GM23338 (cell line): ENCODE data around the gene LRRC34. TPM values are rescaled to one million over a fixed set of nuclear protein-coding genes. Genes with fewer than 3 reads are reported as not detected.

ENCODE experiments used
- ATAC-seq: fragments of 200-7000 bp; cut with Tn5 transposase; 3 replicates; pipeline ENCODE4 v1.9.1; 2020
- DNase-seq: peaks from one replicate; pipeline ENCODE4 v3.0.0-alpha.2; 2015; ENCODE audit warnings: low spot score
- H2AFZ ChIP-seq: fragments of 200-600 bp; sonication (generic); 2 replicates; pipeline ENCODE4 v1.8.0; 2016; ENCODE audit warnings: antibody characterized with exemption, mild to moderate bottlenecking, moderate library complexity
- H3F3A ChIP-seq: fragments of 200-600 bp; sonication (generic); replicated peaks from 2 replicates; pipeline ENCODE4 v1.8.0; 2017; ENCODE audit warnings: antibody characterized with exemption, mixed run types, low read depth
- H3K27ac ChIP-seq: fragments of 200-600 bp; sonication (generic); 2 replicates; pipeline ENCODE4 v1.6.1; 2016; ENCODE audit warnings: low read depth
- H3K27me3 ChIP-seq: fragments of 200-600 bp; sonication (generic); 2 replicates; pipeline ENCODE4 v1.8.0; 2016; ENCODE audit warnings: mild to moderate bottlenecking, mixed run types, moderate library complexity; ENCODE audit not compliant: insufficient read depth
- H3K36me3 ChIP-seq: fragments of 200-600 bp; sonication (generic); 2 replicates; pipeline ENCODE4 v1.8.0; 2016; ENCODE audit warnings: mild to moderate bottlenecking; ENCODE audit not compliant: insufficient read depth
- H3K4me1 ChIP-seq: fragments of 200-600 bp; sonication (generic); 2 replicates; pipeline ENCODE4 v1.8.0; 2016; ENCODE audit warnings: mild to moderate bottlenecking, moderate library complexity; ENCODE audit not compliant: insufficient read depth
- H3K4me2 ChIP-seq: fragments of 200-600 bp; sonication (generic); 2 replicates; pipeline ENCODE4 v1.7.1; 2017; ENCODE audit warnings: mixed run types
- H3K4me3 ChIP-seq: fragments of 200-600 bp; sonication (generic); 2 replicates; pipeline ENCODE4 v1.6.1; 2016; ENCODE audit warnings: mixed run types
- H3K79me2 ChIP-seq: fragments of 200-600 bp; sonication (generic); replicated peaks from 2 replicates; pipeline ENCODE4 v1.8.0; 2017; ENCODE audit warnings: mild to moderate bottlenecking; ENCODE audit not compliant: insufficient read depth
- H3K9me2 ChIP-seq: fragments of 200-600 bp; sonication (generic); 2 replicates; pipeline ENCODE4 v1.8.0; 2017; ENCODE audit not compliant: insufficient read depth
- H4K20me1 ChIP-seq: fragments of 200-600 bp; sonication (generic); replicated peaks from 2 replicates; pipeline ENCODE4 v1.8.0; 2017; ENCODE audit warnings: mild to moderate bottlenecking; ENCODE audit not compliant: insufficient read depth
- H3K27ac Mint-ChIP-seq: 2 replicates; pipeline ENCODE4 v1.8.0; 2020; ENCODE audit warnings: inconsistent platforms, mild to moderate bottlenecking, moderate library complexity, mixed read lengths
- H3K27me3 Mint-ChIP-seq: 3 replicates; pipeline ENCODE4 v1.8.0; 2022; ENCODE audit warnings: low read depth, mild to moderate bottlenecking, moderate library complexity, mixed read lengths, inconsistent platforms; ENCODE audit not compliant: insufficient read depth, poor library complexity
- H3K36me3 Mint-ChIP-seq: 3 replicates; pipeline ENCODE4 v1.8.0; 2021; ENCODE audit warnings: low read depth, mild to moderate bottlenecking, inconsistent platforms, moderate library complexity, mixed read lengths
- H3K4me1 Mint-ChIP-seq: 3 replicates; pipeline ENCODE4 v1.8.0; 2020; ENCODE audit warnings: mild to moderate bottlenecking, inconsistent platforms, mixed read lengths
- H3K4me3 Mint-ChIP-seq: 3 replicates; pipeline ENCODE4 v1.8.0; 2021; ENCODE audit warnings: moderate library complexity, mild to moderate bottlenecking, inconsistent platforms, mixed read lengths
- H3K9me3 Mint-ChIP-seq: 3 replicates; pipeline ENCODE4 v1.8.0; 2020; ENCODE audit warnings: moderate library complexity, mild to moderate bottlenecking, inconsistent platforms, mixed read lengths
- CREB1 ChIP-seq: fragments of 250-450 bp; sonication (Bioruptor Pico); IDR thresholded peaks from 2 replicates; pipeline ENCODE4 v1.5.0; 2020; ENCODE audit warnings: low read depth, mild to moderate bottlenecking, moderate library complexity
- CTCF ChIP-seq, 2 experiments: fragments of 200-600 bp in 1 of 2; sonication (generic) in 1 of 2; conservative IDR thresholded peaks; 2 replicates each; pipeline versions ENCODE4 v1.5.1 to v1.6.1; 2016 to 2017; ENCODE audit warnings: antibody characterized with exemption in 2 of 2, low read depth in 2 of 2, mild to moderate bottlenecking in 2 of 2, moderate library complexity in 1 of 2
- ETS1 ChIP-seq: IDR thresholded peaks from 2 replicates; pipeline ENCODE4 v1.6.1; 2016; ENCODE audit warnings: antibody characterized with exemption
- EZH2 ChIP-seq: fragments of 200-600 bp; sonication (generic); IDR thresholded peaks from one replicate; pipeline ENCODE4 v1.8.0; 2017; ENCODE audit warnings: antibody characterized with exemption, mild to moderate bottlenecking, low read depth; ENCODE audit not compliant: unreplicated experiment
- EZH2phosphoT487 ChIP-seq: fragments of 200-600 bp; sonication (generic); IDR thresholded peaks from one replicate; pipeline ENCODE4 v1.8.1; 2018; ENCODE audit warnings: antibody characterized with exemption; ENCODE audit not compliant: unreplicated experiment
- NANOG ChIP-seq: IDR thresholded peaks from 2 replicates; pipeline ENCODE4 v1.6.1; 2016; ENCODE audit warnings: antibody characterized with exemption, borderline replicate concordance
- POLR2AphosphoS5 ChIP-seq: IDR thresholded peaks from 2 replicates; pipeline ENCODE4 v1.6.1; 2016; ENCODE audit warnings: antibody characterized with exemption, low read depth
- REST ChIP-seq: IDR thresholded peaks from one replicate; pipeline ENCODE4 v1.6.1; 2018; ENCODE audit warnings: antibody characterized with exemption; ENCODE audit not compliant: unreplicated experiment
- STAT1 ChIP-seq: IDR thresholded peaks from one replicate; pipeline ENCODE4 v1.6.1; 2016; ENCODE audit warnings: antibody characterized with exemption; ENCODE audit not compliant: unreplicated experiment
- ZNF114 ChIP-seq: fragments of 250-450 bp; sonication (Bioruptor Pico); IDR thresholded peaks from 2 replicates; pipeline ENCODE4 v1.5.0; 2020; ENCODE audit warnings: mild to moderate bottlenecking, moderate library complexity
- ZNF462 ChIP-seq: fragments of 250-450 bp; sonication (Bioruptor Pico); IDR thresholded peaks from 2 replicates; pipeline ENCODE4 v1.5.0; 2020; ENCODE audit warnings: mild to moderate bottlenecking, moderate library complexity
- polyA plus RNA-seq: library from polyadenylated mRNA; unstranded; fragments of >200 nt; fragmentation: Nextera tagmentation; extraction: Ambion mirVana; gene quantifications from 2 replicates; pipeline ENCODE4 v1.2.1, GENCODE V29; 2016
- total RNA-seq: library from RNA; depleted of rRNA; stranded (reverse); fragments of >200 nt; shearing (Covaris generic); gene quantifications from 2 replicates; pipeline ENCODE4 v1.2.3, GENCODE V29; 2014

Gene LRRC34
- total and polyA plus RNA-seq, 2 experiments from 2014 or later = 9.1 to 15.7 TPM

- no peak for TF ChIP-seq EZH2
Observed at GRCh38 chr3:169780742-169781141, 32.0 kb downstream of the LRRC34 start (continued).

GRCh38 chr3:169777822-169778221 is 34.9 kb downstream of the LRRC34 start:
- Histone ChIP-seq H3F3A (no peaks in the 10 kb centered on the region), H3K4me2 (no peak overlapping the region), H3K4me3 (no peak overlapping the region), H3K79me2 (peaks cover 58% of the 10 kb centered on the region), H3K9me2 (no peaks in the 10 kb centered on the region), H3K27ac (no peak overlapping the region), H3K4me1 (peaks cover 27% of the 10 kb centered on the region), H3K36me3 (peaks cover 29% of the 10 kb centered on the region), H4K20me1 (no peaks in the 10 kb centered on the region; the same call in 1 of the 2 replicates), H2AFZ (no peak overlapping the region), H3K27me3 (no peaks in the 10 kb centered on the region)
- no peak overlapping the region for H3K27ac Mint-ChIP-seq
- peaks cover under 1% of the 10 kb centered on the region for H3K27me3 Mint-ChIP-seq
- ATAC-seq (no peak), DNase-seq (no peak)
- no peak for TF ChIP-seq CREB1 (CRISPR knock-in tag)
- TF ChIP-seq EZH2phosphoT487 = no peak
- TF ChIP-seq REST = no peak
- no peak for TF ChIP-seq ETS1
- TF ChIP-seq ZNF114 (CRISPR knock-in tag) = no peak
- TF ChIP-seq ZNF462 (CRISPR knock-in tag) = no peak
- no peak for TF ChIP-seq EZH2
- TF ChIP-seq POLR2AphosphoS5 = no peak
- no peak for TF ChIP-seq NANOG
- TF ChIP-seq CTCF (conservative IDR thresholded peaks at IDR 0.05; ENCODE audit: low read depth in 2 of 2) = no peak
- TF ChIP-seq STAT1 = no peak
- no peak overlapping the region for H3K4me3 Mint-ChIP-seq
- peaks cover 32% of the 10 kb centered on the region for H3K4me1 Mint-ChIP-seq
- no peaks in the 10 kb centered on the region for H3K9me3 Mint-ChIP-seq
- peaks cover 79% of the 10 kb centered on the region for H3K36me3 Mint-ChIP-seq
